Activated CD4-positive, CD25-positive, alpha-beta regulatory T cell treated with anti-CD3 and anti-CD28 coated beads, Interleukin-2, amount 50 U/mL, for 16 hours (primary cell): ENCODE data around the gene ZNF628.

ENCODE experiments used
- DNase-seq: peaks from one replicate; pipeline ENCODE4 v3.0.0-alpha.2; 2020; ENCODE audit warnings: low read depth, low spot score

Gene ZNF628

GRCh38 chr19:55529636-55530234 lies 53.3 kb downstream of the ZNF628 start:
- DNase-seq, result no peak

DNA sequence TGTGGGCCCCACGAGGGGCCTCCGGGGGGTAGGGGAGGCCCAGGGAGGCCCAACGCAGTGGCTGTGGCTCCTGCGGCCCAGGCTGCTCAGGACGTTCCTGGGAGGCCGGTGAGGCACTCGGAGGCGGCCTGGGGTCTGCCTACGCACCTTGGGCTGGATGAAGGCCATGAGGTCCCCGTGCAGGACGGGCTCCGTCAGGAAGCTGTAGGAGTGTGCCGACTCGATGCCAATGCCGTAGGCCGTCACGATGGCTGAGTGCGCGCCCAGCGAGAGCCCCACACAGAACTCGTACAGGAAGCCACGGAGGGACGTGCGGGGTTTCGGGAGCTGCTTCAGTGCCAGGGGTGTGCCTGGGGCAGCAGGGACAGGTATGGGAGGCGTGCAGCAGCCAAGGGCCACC lies 54.6 kb downstream of the ZNF628 start:
- DNase-seq, result no peak
